Bronchial epithelial cell (primary cell): ENCODE data around the gene SMG7. TPM values are rescaled to one million over a fixed set of nuclear protein-coding genes. Genes with fewer than 3 reads are reported as not detected.

Experiments used
- DNase-seq: peaks from one replicate; pipeline ENCODE4 v3.0.0-alpha.2; 2010; ENCODE audit warnings: low read depth
- FAIRE-seq: peaks from 2 replicates; lab custom pipeline; 2011; peaks lifted over from hg19 to GRCh38; lab: Jason Lieb, UNC
- H3K27me3 ChIP-seq: 2 replicates; pipeline ENCODE4 v1.5.1; 2011; ENCODE audit warnings: low read length; ENCODE audit not compliant: control insufficient read depth, insufficient read depth
- H3K36me3 ChIP-seq: 2 replicates; pipeline ENCODE4 v1.5.1; 2011; ENCODE audit warnings: low read length; ENCODE audit not compliant: control insufficient read depth, insufficient read depth
- H3K4me3 ChIP-seq: 2 replicates; pipeline ENCODE4 v1.5.1; 2011; ENCODE audit warnings: mild to moderate bottlenecking, low read depth, low read length, control low read depth
- CTCF ChIP-seq: IDR thresholded peaks from 2 replicates; pipeline ENCODE4 v1.5.1; 2011; ENCODE audit warnings: mild to moderate bottlenecking, moderate library complexity, low read length, control low read depth, inconsistent platforms; ENCODE audit not compliant: insufficient read depth, severe bottlenecking
- total RNA-seq: library from RNA; depleted of rRNA; stranded (reverse); fragments of >200 nt; gene quantifications from 2 replicates; pipeline ENCODE4 v1.2.1, GENCODE V29; 2014

The SMG7 gene
- total RNA-seq, 1 donor from 2014 or later = 17.9 TPM

GRCh38 chr1:183600634-183601033, 128.3 kb downstream of the SMG7 start:
- Histone ChIP-seq H3K4me3 (no peak overlapping the region), H3K27me3 (no peaks in the 10 kb centered on the region), H3K36me3 (no peaks in the 10 kb centered on the region)
- FAIRE-seq (no peak), DNase-seq (no peak)
- TF ChIP-seq CTCF = no peak

- H3K4me3 ChIP-seq = no peak overlapping the region
- DNase-seq (no peak), FAIRE-seq (no peak)
- H3K36me3 ChIP-seq = no peaks in the 10 kb centered on the region
- H3K27me3 ChIP-seq = no peaks in the 10 kb centered on the region
- TF ChIP-seq CTCF = no peak
These were observed 130.2 kb downstream of the SMG7 start for GRCh38 chr1:183602510-183602909.

Other genes with a start within 250 kb of the SMG7 start
- under 0.01 and 0.26 TPM in 2 replicates for gene NMNAT2, start 54.1 kb upstream of the SMG7 start, total RNA-seq
- gene NCF2, start 118.0 kb downstream of the SMG7 start, total RNA-seq = 96.4 and 202 TPM in 2 replicates
- 95.3 and 182 TPM in 2 replicates for gene ARPC5, start 163.3 kb downstream of the SMG7 start, total RNA-seq
- not detected in 2 replicates for gene APOBEC4, start 180.8 kb downstream of the SMG7 start, total RNA-seq